ENCODE results near the gene DPYD.

DNA sequence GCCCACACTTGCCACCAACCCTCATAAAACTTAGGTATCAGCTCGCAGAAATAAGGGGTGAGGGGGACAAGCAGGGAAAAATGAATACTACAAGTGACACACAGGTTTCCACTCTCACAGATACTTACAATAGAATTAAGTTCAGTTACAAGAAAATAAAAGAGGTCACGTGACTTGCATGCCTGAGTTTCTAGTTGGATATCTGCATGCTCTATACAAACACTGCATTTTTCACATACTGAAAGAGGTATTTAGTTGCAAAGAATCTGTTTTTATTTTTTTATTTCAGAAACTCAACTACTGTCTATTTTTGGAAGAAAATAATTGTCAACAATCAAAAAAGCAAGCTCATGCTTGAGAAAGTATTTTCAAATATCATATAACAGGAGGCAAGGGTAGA, 43.5 kb downstream of the DPYD start:
- TF ChIP-seq POLR2AphosphoS5 (IDR thresholded peaks at IDR 0.05; ENCODE audit: low read depth, low read length) = no peak
- no peak for TF ChIP-seq POLR2A (IDR thresholded peaks at IDR 0.05; ENCODE audit: low read depth, low read length)
- TF ChIP-seq TAF1 (IDR thresholded peaks at IDR 0.05; ENCODE audit: low read depth, low read length) = no peak
- no peak for TF ChIP-seq PAX5 (IDR thresholded peaks at IDR 0.05; ENCODE audit: insufficient read depth, low read length, severe bottlenecking)
